Natural killer cell (primary cell): ENCODE measurements around the gene SRSF5. TPM values are rescaled to one million over a fixed set of nuclear protein-coding genes. Genes with fewer than 3 reads are reported as not detected.

Source experiments
- ATAC-seq, 3 donors: fragments of 150-1000 bp in 2 of 3; fragments of 200-7000 bp in 1 of 3; cut with Tn5 transposase; 1 replicate in 1 of 3; 2 replicates in 2 of 3; pipeline ENCODE4 v1.10.0; 2021; ENCODE audit warnings: mild to moderate bottlenecking in 2 of 3, moderate library complexity in 2 of 3
- DNase-seq, 2 donors: peaks; one replicate each; pipeline versions ENCODE4 v3.0.0 to v3.0.0-alpha.2; 2013 to 2021; ENCODE audit warnings: mixed read lengths in 1 of 2
- H3K27ac ChIP-seq: one replicate; pipeline ENCODE4 v1.5.1; 2013; ENCODE audit warnings: mild to moderate bottlenecking, low read length
- H3K27me3 ChIP-seq: one replicate; pipeline ENCODE4 v1.6.1; 2013; ENCODE audit warnings: low read length; ENCODE audit not compliant: control insufficient read depth, insufficient read depth
- H3K36me3 ChIP-seq: one replicate; pipeline ENCODE4 v1.6.1; 2013; ENCODE audit warnings: low read length; ENCODE audit not compliant: control insufficient read depth, insufficient read depth
- H3K4me1 ChIP-seq: one replicate; pipeline ENCODE4 v1.6.1; 2013; ENCODE audit warnings: low read length; ENCODE audit not compliant: control insufficient read depth, insufficient read depth
- H3K4me3 ChIP-seq: one replicate; pipeline ENCODE4 v1.5.1; 2013; ENCODE audit warnings: low read length
- H3K9me3 ChIP-seq: one replicate; pipeline ENCODE4 v1.6.1; 2013; ENCODE audit warnings: low read length; ENCODE audit not compliant: control insufficient read depth, insufficient read depth
- H3K27ac Mint-ChIP-seq, 2 donors: one replicate each; pipeline ENCODE4 v1.8.0; 2022; ENCODE audit warnings: mild to moderate bottlenecking in 2 of 2, mixed read lengths in 2 of 2, moderate library complexity in 1 of 2
- H3K27me3 Mint-ChIP-seq, 2 donors: one replicate each; pipeline ENCODE4 v1.8.0; 2022; ENCODE audit warnings: low read depth in 2 of 2, mixed read lengths in 2 of 2
- H3K36me3 Mint-ChIP-seq: one replicate; pipeline ENCODE4 v1.8.0; 2022; ENCODE audit warnings: mixed read lengths
- H3K4me1 Mint-ChIP-seq, 2 donors: one replicate each; pipeline ENCODE4 v1.8.0; 2022; ENCODE audit warnings: mixed read lengths in 2 of 2
- H3K4me3 Mint-ChIP-seq: one replicate; pipeline ENCODE4 v1.8.0; 2022; ENCODE audit warnings: mild to moderate bottlenecking, moderate library complexity, mixed read lengths
- H3K9me3 Mint-ChIP-seq, 2 donors: one replicate each; pipeline ENCODE4 v1.8.0; 2022; ENCODE audit warnings: mixed read lengths in 2 of 2
- CTCF ChIP-seq: fragments of 200-600 bp; IDR thresholded peaks from one replicate; pipeline ENCODE4 v1.8.0; 2022; ENCODE audit warnings: antibody characterized with exemption
- WGBS: methylation state at CpG from one replicate; pipeline ENCODE4 v1.1.7; 2013; ENCODE audit warnings: missing lambda C conversion rate; ENCODE audit not compliant: insufficient coverage; 5-methylcytosine and 5-hydroxymethylcytosine counted together
- intact Hi-C: fragments of 100-400 bp; cut with micrococcal nuclease; formaldehyde crosslinking; loops from one replicate; pipeline ENCODE4 v1.14.2; 2022
- total RNA-seq, 4 donors: library from RNA; stranded (reverse); fragments of 120-200 nt in 1 of 4; gene quantifications; one replicate each; pipeline versions ENCODE4 v1.2.3 to v1.2.4, GENCODE V29; 2013 to 2022

Gene SRSF5
- total RNA-seq, 3 donors from 2014 or later (not counting 1 experiment from before 2014, with no cell fraction given) = 1,327 to 1,669 (median 1,634) TPM

- Mint-ChIP-seq H3K27ac (no peak overlapping the region), H3K9me3 (no peaks in the 10 kb centered on the region), H3K4me3 (no peak overlapping the region), H3K27me3 (no peaks in the 10 kb centered on the region), H3K36me3 (no peaks in the 10 kb centered on the region), H3K4me1 (no peaks in the 10 kb centered on the region)
- Histone ChIP-seq H3K4me3 (no peak overlapping the region), H3K27ac (no peak overlapping the region), H3K27me3 (no peaks in the 10 kb centered on the region), H3K36me3 (peaks cover 5% of the 10 kb centered on the region), H3K4me1 (no peaks in the 10 kb centered on the region), H3K9me3 (no peaks in the 10 kb centered on the region)
- intact Hi-C loops = no loop called here
- no peak for DNase-seq
- WGBS = 100% methylated on average over 1 of the region's 3 CpGs
- ATAC-seq = no peak
- no peak for TF ChIP-seq CTCF
Observed at GRCh38 chr14:69786603-69787002, 19.7 kb downstream of the SRSF5 start.

DNA sequence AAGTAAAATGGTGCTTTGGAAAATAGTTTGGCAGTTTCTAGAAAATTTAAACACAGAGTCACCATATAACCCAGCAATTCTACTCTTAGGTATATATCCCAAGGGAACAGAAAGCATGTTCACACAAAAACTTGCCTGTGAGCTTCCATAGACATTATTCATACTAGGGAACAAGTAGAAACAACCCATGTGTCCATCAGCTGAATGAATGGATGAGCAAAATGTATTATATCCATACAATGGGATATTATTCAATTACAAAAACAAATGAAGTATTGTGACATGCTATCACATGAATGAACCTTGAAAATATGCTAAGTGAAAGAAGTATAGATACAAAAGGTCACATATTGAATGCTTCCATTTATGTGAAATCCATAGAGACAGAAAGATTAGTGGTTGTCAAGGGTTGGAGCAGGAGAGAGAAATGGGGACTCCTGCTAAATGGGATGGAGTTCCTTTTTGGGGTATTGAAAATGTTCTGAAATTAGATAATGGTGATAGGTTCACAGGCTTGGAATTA is 22.2 kb downstream of the SRSF5 start:
- Histone ChIP-seq H3K4me1 (no peaks in the 10 kb centered on the region), H3K36me3 (peaks cover 5% of the 10 kb centered on the region), H3K27ac (no peak overlapping the region), H3K27me3 (no peaks in the 10 kb centered on the region), H3K4me3 (no peak overlapping the region), H3K9me3 (no peaks in the 10 kb centered on the region)
- no peak for ATAC-seq
- no peak for TF ChIP-seq CTCF
- no peaks in the 10 kb centered on the region for H3K27me3 Mint-ChIP-seq
- no peak for DNase-seq
- H3K36me3 Mint-ChIP-seq = no peaks in the 10 kb centered on the region
- H3K9me3 Mint-ChIP-seq = no peaks in the 10 kb centered on the region
- no peaks in the 10 kb centered on the region for H3K4me1 Mint-ChIP-seq
- intact Hi-C loops = no loop called here
- H3K4me3 Mint-ChIP-seq = no peak overlapping the region
- H3K27ac Mint-ChIP-seq = no peak overlapping the region

GRCh38 chr14:69792887-69793421 is 26.0 kb downstream of the SRSF5 start:
- H3K4me1 ChIP-seq = no peaks in the 10 kb centered on the region
- no peak overlapping the region for H3K4me3 Mint-ChIP-seq

More at GRCh38 chr14:69792887-69793421, 26.0 kb downstream of the SRSF5 start:
- no peak for ATAC-seq
- Mint-ChIP-seq H3K36me3 (no peaks in the 10 kb centered on the region), H3K4me1 (no peaks in the 10 kb centered on the region), H3K9me3 (no peaks in the 10 kb centered on the region), H3K27ac (no peak overlapping the region), H3K27me3 (no peaks in the 10 kb centered on the region)
- no peaks in the 10 kb centered on the region for H3K36me3 ChIP-seq
- intact Hi-C loops = no loop called here
- H3K9me3 ChIP-seq = no peaks in the 10 kb centered on the region
- TF ChIP-seq CTCF = no peak
- WGBS = 99% methylated on average over 7 of the region's 7 CpGs
- H3K27me3 ChIP-seq = no peaks in the 10 kb centered on the region
- no peak overlapping the region for H3K4me3 ChIP-seq
- no peak for DNase-seq
- H3K27ac ChIP-seq = no peak overlapping the region
